ENCODE data around the gene IL26. TPM values are rescaled to one million over a fixed set of nuclear protein-coding genes. Genes with fewer than 3 reads are reported as not detected.

IL26 gene
- total RNA-seq, result not detected
- long read RNA-seq, result 0 reads

GRCh38 chr12:68225576-68226476 is at the start of gene IL26:
IL26 (minus strand) TSS chr12:68225810; CDS start chr12:68225756, 54 bp downstream.
- TF ChIP-seq CTCF (IDR thresholded peaks at IDR 0.05), result no peak
- no peak within 1 kb of the TSS for H3K4me3 ChIP-seq
- no peak within 1 kb of the TSS for H3K27ac ChIP-seq
- no peaks in the 10 kb centered on the region for H3K4me1 ChIP-seq
- DNase-seq, result no peak
- no peak for ATAC-seq
- no peaks in the 10 kb centered on the region for H3K36me3 ChIP-seq
- intact Hi-C loops (cut with DNase I), result no loop called here
- no peaks in the 10 kb centered on the region for H3K9me3 ChIP-seq
- H3K27me3 ChIP-seq, result no peaks in the 10 kb centered on the region

- intact Hi-C loops (cut with DNase I), result no loop called here
- Histone ChIP-seq H3K27ac (no peak overlapping the region), H3K36me3 (no peaks in the 10 kb centered on the region), H3K4me1 (no peaks in the 10 kb centered on the region), H3K4me3 (no peak overlapping the region), H3K9me3 (no peaks in the 10 kb centered on the region), H3K27me3 (no peaks in the 10 kb centered on the region)
- DNase-seq (no peak), ATAC-seq (no peak)
- TF ChIP-seq CTCF (IDR thresholded peaks at IDR 0.05), result no peak
Measured at GRCh38 chr12:68272732-68273131, 47.1 kb upstream of the IL26 start.

- no peak for TF ChIP-seq CTCF (IDR thresholded peaks at IDR 0.05)
- intact Hi-C loops (cut with DNase I), result no loop called here
- no peak for ATAC-seq
Measured at GRCh38 chr12:68271346-68271745, 45.7 kb upstream of the IL26 start.

GRCh38 chr12:68270358-68270757 is 44.7 kb upstream of the IL26 start:
- no peak for TF ChIP-seq CTCF (IDR thresholded peaks at IDR 0.05)
- intact Hi-C loops (cut with DNase I), result no loop called here

More at GRCh38 chr12:68271346-68271745, 45.7 kb upstream of the IL26 start:
- no peak overlapping the region for H3K4me3 ChIP-seq
- no peaks in the 10 kb centered on the region for H3K4me1 ChIP-seq
- no peak for DNase-seq
- no peaks in the 10 kb centered on the region for H3K27me3 ChIP-seq
- H3K9me3 ChIP-seq, result no peaks in the 10 kb centered on the region
- no peaks in the 10 kb centered on the region for H3K36me3 ChIP-seq
- H3K27ac ChIP-seq, result no peak overlapping the region

GRCh38 chr12:68269779-68270178 is 44.2 kb upstream of the IL26 start:
- no peak overlapping the region for H3K4me3 ChIP-seq
- H3K27me3 ChIP-seq, result no peaks in the 10 kb centered on the region
- no peaks in the 10 kb centered on the region for H3K36me3 ChIP-seq
- DNase-seq (no peak), ATAC-seq (no peak)
- H3K27ac ChIP-seq, result no peak overlapping the region
- no peak for TF ChIP-seq CTCF (IDR thresholded peaks at IDR 0.05)
- H3K4me1 ChIP-seq, result no peaks in the 10 kb centered on the region
- intact Hi-C loops (cut with DNase I), result no loop called here
- H3K9me3 ChIP-seq, result no peaks in the 10 kb centered on the region

More at GRCh38 chr12:68270358-68270757, 44.7 kb upstream of the IL26 start:
- Histone ChIP-seq H3K4me3 (no peak overlapping the region), H3K4me1 (no peaks in the 10 kb centered on the region), H3K36me3 (no peaks in the 10 kb centered on the region), H3K9me3 (no peaks in the 10 kb centered on the region), H3K27me3 (no peaks in the 10 kb centered on the region), H3K27ac (no peak overlapping the region)
- ATAC-seq, result no peak
- no peak for DNase-seq

All from upper lobe of right lung (tissue), 1 donor.